T-helper 2 cell treated with Interferon-gamma antibody and Interleukin-4, amounts not matched to agents 100 ng/mL and 5 ng/mL, for 36 hours (primary cell): Measurements from ENCODE around the gene PAX7. TPM values are rescaled to one million over a fixed set of nuclear protein-coding genes. Genes with fewer than 3 reads are reported as not detected.

Experiments
- intact Hi-C: fragments of 100-400 bp; cut with micrococcal nuclease; formaldehyde crosslinking; loops from one replicate; pipeline ENCODE4 v1.15.1; 2023
- total RNA-seq: library from RNA; stranded (reverse); gene quantifications from 2 replicates; pipeline ENCODE4 v1.2.3, GENCODE V29; 2022

The PAX7 gene
- total RNA-seq, 1 donor from 2014 or later = not detected

DNA sequence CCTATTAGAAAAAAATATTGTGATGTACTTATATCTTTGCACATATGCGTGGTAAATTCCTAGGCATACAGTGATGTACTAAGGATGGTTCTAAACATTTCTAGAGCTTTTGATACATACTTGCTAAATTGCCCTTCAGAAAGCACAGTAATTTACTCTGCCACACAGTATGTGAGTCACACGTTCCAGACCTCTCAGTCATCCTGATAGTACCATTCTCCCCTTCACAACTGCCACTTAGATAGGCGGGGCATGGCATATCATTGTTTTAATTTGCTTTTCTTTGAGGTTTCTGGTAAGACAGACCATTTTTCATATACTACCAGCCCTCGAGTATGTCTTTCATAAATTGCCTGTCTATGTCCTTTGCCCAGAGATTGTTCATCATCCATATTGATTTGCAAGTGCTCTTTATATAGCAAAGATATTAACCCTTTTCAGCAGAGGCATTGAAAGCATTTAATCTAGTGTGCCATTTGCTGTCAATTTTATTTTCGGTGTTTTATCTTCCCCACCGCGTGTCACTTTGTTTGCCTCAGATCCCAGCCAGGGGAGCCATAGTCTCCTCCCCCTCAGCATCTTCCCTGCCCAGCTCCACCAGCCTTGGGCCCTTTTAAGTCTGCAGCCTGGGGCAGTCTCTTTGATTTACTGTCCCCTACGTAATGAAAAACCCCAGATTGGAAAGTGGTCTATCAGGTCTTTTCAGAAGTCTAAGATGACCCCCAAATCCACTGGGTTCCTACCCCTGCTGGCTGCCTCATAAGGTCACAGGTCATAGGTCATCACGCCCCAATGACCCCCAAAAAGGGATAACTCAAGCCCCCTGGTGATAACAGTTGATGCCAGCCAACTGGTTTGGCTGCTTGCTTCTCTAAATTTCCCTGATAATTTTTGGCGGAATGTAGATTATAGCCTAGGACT is 11.8 kb upstream of the PAX7 start:
- intact Hi-C loops = no loop called here

GRCh38 chr1:18619467-18619835 is 11.2 kb upstream of the PAX7 start:
- intact Hi-C loops = no loop called here

DNA sequence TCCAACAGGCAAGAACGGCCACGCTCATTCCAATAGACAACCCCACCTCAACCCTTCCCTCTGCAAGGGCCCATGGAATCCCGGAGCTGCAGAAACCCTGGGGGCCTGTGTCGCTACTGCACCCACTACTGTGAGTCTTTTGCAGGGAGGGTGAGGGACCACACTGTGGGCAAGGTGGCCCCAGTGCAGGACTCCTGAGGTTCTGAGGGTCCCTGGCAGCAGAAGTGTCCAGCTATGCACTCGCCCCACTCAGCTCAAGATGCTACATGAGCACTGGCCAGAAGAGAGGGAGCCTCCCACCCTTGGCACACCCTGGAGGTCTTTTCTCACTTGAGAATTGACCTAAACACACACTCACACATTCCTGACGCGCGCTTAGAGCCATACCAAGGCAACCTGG is 2.1 kb upstream of the PAX7 start:
- intact Hi-C loops = no loop called here

DNA sequence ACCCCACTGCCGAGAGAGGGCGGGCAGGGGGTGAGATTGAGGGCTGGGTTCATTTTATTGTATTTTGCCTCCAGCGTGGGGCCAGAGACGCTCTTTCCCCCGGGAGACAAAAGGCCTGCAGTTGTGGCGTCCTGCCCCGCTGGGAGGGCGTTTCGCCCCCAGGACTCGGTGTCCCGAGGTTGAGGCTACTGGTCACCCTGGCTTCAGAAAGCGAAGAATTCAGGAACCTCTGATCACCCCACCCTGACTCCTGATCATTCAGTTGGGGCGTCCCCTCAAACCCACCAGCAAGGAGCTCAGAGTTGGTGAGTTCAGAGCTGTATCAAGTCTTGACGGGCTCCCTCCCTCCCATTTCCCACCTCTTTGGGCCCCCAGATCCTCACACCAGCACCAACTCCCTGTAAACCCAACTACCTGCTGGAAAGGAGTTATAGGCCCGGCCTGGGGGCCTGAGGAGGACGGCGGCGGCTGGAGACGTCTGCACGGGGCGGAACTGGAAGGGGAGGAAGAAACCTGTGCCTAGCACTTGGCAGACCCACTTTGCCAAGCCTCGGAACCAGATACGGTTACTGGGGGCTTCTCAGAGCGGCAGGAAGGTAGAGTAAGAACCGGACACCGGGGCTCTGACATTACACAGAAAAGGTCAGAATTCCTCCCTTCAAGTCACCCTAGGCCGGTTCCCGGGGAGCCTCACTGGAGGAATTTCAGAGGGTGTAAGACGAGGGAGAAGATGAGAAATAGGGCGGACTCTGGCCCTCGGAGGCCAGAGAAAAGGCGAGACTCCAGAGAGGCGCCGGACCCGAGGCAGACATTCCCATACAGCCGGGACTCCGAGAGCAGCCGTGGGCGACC is 761 bp upstream of the PAX7 start:
- intact Hi-C loops = no loop called here

- intact Hi-C loops = no loop called here
These were observed 1.0 kb downstream of the PAX7 start for GRCh38 chr1:18631496-18632217.

DNA sequence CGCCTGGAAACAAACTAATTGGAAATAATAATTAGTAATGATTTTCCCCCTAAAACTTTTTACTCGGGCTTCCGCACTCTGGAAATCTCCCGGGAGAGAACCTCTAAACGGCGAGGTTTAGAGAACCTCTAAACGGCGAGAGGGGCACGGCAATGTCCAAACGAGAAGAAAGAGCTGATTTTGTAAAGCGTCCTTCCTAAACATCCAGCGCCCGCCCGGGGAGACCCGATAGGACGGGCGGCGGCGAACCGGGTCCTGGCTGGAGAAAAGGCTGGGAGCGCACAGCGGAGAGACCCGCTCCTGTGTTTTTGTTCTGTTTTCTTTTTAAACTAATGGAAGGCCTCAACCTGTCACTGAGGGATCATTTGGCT is 1.6 kb downstream of the PAX7 start:
- intact Hi-C loops = no loop called here

- intact Hi-C loops = no loop called here
These were observed 2.3 kb downstream of the PAX7 start for GRCh38 chr1:18632783-18633421.

- intact Hi-C loops = no loop called here
These were observed 2.9 kb downstream of the PAX7 start for GRCh38 chr1:18633422-18634155.

- intact Hi-C loops = no loop called here
These were observed 3.6 kb downstream of the PAX7 start for GRCh38 chr1:18634276-18634675.

DNA sequence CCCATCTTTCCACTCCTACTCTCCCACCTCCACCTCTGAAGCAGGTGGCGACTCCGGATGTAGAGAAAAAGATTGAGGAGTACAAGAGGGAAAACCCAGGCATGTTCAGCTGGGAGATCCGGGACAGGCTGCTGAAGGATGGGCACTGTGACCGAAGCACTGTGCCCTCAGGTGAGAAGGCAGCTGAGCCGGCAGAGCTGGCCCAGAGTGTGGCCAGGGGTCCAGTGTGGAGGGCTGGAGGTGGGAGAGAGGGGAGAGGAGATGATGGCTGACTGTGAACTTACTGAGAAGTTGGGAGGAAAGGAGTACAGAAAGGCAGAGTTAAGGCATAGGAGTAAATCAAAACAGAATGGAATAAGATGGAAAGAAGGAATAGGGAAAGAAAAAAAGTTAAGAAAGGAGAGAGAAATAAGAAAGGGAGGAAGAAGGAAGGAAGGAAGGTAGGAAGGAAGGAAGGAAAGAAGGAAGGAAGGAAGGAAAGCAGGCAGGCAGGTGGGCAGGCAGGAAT is 4.5 kb downstream of the PAX7 start:
- intact Hi-C loops = no loop called here

DNA sequence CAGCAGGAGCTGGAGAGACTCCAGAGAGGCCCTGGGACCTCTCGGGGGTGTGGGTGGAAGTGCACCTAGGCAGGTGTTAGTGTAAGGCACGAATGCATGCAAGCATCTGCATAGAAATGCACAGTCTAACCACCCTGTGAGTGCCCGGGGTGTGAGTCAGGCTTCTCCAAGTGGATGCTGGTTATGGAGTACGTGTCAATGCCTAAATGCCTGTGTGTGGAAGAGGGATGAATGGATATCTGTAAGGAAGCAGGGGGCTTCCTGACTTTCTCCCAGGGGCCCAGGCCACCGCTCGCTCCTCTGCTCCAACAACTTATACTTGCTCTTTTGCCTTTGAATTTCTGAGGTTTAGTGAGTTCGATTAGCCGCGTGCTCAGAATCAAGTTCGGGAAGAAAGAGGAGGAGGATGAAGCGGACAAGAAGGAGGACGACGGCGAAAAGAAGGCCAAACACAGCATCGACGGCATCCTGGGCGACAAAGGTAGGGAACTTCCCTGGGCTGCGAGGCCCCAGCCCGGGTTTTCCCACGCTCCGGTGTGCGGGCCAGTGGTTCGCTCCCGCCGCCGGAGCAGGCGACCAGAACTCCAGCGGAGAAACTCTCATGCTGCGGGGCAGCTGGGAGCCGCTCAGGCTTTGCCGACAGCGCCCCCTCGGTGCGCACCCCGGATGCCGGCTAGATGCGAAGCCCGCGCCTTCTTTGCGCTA is 5.4 kb downstream of the PAX7 start:
- intact Hi-C loops = no loop called here

GRCh38 chr1:18636596-18637508 is 6.2 kb downstream of the PAX7 start:
- intact Hi-C loops = no loop called here

- intact Hi-C loops = no loop called here
These were observed 6.9 kb downstream of the PAX7 start for GRCh38 chr1:18637511-18637960.

GRCh38 chr1:18637962-18638834 is 7.6 kb downstream of the PAX7 start:
- intact Hi-C loops = no loop called here

GRCh38 chr1:18638835-18639364 is 8.3 kb downstream of the PAX7 start:
- intact Hi-C loops = no loop called here

- intact Hi-C loops = no loop called here
These were observed 8.9 kb downstream of the PAX7 start for GRCh38 chr1:18639368-18640055.
